ELR (cell line): Measurements from ENCODE around the gene GOLT1B.

Experiments
- DNase-seq: peaks from one replicate; pipeline ENCODE4 v3.0.0-alpha.2; 2015; ENCODE audit warnings: low read depth

Gene GOLT1B

DNA sequence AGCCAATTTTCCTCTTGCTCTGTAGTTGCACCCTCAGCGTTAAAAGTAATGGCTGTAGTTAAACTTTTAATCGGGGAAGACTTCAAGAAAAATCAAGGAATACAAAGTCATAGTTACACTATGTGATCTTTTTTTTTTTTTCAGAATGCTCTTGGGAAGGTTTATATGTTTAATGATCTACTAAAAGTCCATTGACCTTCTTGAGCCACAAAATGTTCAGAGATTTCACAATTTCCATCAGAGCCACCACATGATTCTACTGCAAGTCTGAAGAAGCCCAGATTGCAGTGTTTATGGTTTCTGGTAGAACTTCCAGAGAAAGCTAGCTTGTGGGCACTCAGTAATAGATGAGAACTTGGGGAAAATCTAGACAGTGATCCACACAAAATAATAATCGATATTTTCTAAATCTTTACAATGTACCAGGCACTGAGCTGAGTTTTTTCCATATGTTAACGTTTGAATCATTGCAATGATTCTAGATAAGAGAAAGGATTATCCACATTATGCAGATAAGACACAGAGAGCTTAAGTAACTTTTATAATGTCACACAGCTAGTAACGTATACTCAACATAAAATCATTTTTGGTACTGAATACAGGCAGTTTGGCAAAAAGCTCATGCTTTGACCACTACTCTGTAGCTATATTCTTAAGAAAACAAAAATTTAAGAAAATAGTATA lies 64.8 kb downstream of the GOLT1B start:
- DNase-seq = no peak

DNA sequence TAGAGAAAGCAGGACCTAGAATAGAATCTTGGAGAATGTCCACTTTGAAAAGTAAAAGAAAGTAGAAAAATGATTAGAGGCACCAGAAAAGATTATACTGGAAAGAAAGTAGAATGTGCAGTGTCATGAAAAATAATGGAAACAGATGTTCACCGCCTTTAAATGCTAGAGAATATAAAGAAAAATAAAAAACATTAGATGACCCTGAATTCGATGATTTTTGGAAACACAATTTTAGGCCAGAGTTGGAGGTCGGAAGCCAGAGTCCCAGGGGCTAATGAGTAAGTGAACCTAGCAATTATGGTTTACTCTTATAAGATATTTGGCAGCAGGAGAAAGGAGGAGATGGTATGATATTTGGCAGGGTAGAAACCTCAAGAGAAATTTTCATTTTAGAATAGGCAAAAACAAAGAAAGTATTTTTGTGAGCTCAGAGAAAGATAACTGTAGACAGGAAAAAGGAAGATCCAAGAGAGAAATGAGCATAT lies 65.4 kb downstream of the GOLT1B start:
- DNase-seq = no peak
